ENCODE results near the gene DTYMK.

The DTYMK gene, protein sequence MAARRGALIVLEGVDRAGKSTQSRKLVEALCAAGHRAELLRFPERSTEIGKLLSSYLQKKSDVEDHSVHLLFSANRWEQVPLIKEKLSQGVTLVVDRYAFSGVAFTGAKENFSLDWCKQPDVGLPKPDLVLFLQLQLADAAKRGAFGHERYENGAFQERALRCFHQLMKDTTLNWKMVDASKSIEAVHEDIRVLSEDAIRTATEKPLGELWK

DNA sequence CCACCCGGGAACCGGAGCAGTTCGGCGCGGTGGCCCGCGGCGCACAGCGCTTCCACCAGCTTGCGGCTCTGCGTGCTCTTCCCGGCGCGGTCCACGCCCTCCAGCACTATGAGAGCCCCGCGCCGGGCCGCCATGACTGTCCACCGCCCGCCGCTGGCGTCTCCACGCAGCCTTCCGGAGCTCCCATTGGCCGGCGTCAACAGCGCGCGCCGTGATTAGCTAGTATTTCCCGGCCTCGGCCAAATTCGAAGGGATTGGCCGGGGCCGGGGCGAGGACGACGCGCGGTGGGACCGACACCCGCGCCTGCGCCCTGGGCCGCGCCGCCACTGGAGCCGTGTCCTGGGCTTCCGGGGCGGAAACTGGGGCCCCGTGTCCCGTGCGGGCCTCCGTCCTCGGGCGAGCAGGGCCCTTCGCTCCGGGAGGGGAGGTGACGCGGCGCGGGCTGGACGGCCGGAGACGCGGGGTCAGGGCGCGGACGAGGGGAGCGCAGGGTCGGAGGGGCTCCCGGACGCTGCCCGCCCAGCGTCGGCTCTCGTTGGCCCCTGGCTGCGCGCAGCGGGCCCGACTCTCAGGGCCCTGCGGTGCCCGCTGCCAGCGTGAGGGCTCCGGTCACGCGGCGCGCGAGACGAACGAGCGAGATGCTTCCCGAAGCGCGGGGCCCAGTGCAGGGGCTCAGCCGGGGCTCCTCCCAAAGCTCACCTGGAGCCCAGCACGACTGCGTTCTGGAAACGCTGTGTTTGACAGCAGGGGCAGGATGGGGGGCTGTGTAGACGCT lies at the start of gene DTYMK:
DTYMK (minus strand) TSS at position 166 of the 776 bp plus-strand sequence; CDS start at position 134, 32 bp downstream.
- DNase-seq, result peak; percentile 93

DNA sequence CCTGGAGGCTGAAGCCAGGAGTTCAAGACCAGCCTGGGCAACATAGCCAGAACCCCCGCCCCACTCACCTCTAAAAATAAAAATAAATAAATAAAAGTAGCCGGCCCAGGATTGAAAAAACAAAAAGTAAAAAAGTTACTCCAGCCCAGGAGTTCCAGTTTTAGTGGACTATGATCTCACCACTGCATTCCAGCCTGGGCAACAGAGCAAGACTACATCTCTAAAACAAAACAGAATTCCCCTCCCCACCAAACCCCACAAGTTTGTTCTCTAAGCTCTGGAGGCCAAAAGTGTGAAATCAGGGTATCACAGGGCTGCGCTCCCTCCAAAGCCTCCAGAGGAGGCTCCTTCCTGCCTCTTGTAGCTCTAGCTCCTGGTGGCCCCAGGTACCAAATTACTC lies 49.5 kb upstream of the DTYMK start:
- DNase-seq, result no peak

DNA sequence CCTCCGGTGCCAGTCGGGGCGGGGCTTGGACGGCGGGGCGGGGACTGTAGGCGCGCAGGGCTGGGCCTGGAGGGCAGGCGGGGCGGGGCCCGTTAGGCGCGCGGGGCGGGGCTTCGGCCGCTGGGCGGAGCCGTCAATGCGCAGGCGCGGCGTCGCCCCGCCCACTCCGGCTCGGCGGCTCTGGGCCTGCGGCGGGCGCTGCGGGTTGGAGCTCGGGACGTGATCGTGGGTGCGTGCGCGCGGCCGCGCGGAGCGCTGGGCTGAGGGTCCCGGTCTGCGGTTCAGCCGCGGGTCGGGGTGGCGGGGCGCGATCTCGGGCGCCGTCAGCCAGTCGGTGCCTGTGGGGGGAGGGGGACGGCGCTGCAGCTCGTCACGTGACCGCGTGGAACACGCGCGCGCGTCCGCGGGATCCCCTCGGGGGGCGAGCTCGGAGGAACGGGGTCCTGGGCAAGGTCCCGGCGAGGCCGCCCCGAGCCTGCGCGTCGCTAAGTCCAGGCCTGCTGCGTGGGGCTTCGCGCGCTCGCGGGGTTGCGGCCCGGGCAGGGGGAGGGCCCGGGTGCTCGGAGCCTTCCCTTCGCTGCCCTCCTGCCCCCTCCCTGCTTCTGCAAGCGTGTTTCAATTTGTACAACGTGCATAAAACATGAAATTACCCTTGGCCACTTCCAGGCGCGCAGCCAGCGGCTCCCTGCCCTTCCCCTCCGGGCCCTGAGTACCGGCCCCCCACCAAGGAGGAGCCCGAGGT lies 48.0 kb upstream of the DTYMK start, which contains the start of gene D2HGDH:
D2HGDH (plus strand) TSS at position 164 of the 742 bp plus-strand sequence. CDS start 595 bp downstream, outside the sequence.
- peak; percentile 94 for DNase-seq

DNA sequence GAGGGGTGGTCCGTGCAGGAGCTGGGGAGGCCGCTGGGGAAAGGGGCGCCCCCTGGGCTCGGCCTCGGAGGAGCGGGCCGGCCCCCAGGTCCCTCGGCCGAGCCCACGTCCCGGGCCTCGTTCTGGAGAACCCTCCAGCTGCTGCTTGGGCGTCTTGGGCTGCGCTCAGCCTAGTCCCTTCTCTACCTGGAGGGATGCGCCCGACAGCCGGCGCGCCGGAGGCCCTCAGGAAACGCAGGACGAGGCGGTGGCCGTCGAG lies 47.5 kb upstream of the DTYMK start:
- no peak for DNase-seq

DNA sequence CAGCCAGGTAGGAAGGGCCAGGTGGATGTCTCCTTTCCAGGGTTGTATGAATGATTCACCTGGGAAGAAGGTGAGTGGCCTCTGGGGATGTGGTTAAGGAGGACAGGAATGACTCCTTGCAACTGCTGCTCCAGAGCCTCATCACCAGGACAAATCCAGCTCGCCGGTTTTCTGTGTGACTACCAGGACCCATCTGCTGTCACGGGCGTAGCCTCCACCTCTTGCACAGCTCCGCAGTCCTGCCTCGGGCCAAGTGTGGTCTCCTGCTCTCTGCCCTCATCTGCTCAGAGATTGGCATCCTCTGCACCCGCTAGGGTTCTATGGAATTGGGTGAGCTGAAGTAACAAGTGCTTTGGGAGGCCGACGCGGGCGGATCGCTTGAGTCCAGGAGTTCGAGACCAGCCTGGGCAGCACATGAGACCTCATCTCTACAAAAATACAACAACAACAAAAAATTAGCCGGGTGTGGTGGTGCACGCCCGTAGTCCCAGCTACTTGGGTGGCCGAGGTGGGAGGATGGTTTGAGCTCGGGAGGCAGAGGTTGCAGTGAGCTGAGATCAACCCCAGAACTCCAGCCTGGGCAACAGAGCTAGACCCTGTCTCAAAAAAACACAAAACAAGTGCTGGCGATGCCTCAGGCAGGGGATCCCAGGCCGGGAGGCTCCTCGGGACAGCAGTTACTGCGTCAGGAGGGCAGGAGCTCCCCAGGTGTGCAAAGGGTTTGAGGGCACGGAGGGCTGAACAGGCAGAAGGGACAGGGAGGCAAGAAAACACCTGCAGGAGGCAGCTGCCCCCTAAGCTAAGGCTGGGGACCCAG lies 47.0 kb upstream of the DTYMK start:
- DNase-seq, result peak; percentile 10

DNA sequence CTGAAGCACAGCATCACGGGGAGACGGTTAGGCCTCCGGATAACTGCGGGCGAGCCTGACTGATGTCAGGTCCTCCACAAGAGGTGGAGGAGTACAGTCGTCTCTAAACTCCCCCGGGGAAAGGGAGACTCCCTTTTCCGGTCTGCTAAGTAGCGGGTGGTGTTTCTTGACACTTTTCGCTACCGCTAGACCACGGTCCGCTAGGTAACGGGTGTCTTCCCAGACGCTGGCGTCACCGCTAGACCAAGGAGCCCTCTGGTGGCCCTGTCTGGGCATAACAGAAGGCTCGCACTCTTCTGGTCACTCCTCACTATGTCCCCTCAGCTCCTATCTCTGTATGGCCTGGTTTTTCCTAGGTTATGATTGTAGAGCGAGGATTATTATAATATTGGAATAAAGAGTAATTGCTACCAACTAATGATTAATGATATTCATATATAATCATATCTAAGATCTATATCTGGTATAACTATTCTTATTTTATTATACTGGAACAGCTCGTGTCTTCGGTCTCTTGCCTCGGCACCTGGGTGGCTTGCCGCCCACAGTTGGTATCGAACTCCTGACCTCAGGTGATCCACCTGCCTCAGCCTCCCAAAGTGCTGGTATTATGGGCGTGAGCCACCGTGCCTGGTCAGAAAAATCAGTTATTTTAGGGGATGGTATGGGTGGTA lies 46.0 kb upstream of the DTYMK start:
- peak; percentile 57 for DNase-seq

DNA sequence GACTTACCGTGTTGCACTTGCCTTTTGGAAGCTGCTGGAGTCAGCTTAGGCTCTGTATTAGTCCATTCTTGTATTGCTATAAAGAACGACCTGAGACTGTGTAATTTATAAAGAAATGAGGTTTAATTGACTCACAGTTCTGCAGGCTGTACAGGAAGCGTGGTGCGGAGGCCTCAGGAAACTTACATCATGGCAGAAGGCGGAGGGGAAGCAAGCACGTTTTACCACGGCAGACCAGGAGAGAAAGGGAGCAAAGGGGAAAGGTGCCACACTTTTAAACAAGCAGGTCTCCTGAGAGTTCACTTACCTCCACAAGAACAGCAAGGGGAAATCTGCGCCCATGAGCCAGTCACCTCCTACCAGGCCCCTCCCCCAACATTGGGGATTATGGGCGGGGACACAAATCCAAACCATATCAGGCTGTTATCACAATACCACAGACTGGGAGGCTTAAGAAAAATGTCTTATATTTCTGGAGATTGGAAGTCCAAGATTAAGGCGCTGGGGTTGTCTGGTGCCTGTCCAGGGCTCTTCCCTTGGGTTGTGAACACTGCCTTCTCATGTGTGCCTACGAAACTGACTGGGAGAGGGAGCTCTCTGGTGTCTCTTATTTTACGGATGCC lies 44.2 kb upstream of the DTYMK start:
- no peak for DNase-seq

DNA sequence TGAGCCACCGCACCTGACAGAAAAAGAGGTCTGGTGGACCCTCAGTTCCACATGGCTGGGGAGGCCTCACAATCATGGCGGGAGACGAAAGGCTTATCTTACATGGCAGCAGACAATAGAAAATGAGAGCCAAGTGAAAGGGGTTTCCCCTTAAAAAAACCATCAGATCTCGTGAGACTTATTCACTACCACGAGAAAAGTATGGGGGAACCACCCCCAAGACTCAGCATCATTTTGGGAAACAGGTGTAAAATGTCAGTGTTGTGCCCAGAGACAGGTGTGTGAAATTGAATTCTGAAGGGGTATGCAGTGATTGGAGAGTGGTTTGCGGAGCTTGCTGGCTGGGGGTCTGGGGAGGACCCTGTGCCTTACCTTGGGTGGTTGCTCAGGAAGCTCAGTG lies 43.3 kb upstream of the DTYMK start:
- no peak for DNase-seq

DNA sequence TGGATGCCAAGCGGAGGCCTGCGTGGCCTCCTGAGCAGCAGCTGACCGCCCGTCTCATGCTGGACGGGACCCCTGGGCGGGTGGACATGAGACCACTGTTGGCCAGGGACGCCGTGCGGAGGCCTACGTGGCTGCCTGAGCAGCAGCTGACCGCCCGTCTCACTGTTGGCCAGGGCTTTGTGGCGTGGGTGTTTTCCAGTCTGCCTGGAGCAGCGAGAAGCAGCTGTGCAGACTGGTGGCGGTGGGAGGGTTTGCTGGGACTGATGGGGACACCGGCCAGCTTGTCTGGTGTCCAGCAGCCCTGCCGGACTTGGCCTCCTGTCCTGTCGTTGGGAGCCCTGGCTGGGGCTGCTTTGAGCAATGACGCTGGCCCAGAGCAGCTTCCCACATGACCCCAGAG lies 42.0 kb upstream of the DTYMK start:
- DNase-seq, result no peak

DNA sequence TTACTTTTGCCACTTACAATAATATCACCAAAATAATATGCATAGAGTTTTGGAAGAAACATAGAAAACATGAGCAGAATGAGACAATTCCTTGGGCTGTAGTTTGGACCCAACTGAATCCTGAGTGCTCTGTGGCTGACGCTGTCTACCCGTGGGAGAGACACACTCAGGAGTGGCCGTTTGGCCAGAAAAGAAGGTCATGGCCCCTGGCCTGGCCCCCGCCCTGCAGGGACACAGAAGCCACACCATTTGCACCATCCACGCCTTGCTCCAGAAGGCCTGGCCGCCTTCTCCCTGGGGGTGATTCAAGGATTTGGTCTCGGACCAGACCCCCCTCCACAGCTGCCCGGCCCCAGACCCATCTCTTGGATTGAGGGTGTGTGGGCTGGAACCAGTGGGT lies 41.4 kb upstream of the DTYMK start:
- DNase-seq, result no peak

DNA sequence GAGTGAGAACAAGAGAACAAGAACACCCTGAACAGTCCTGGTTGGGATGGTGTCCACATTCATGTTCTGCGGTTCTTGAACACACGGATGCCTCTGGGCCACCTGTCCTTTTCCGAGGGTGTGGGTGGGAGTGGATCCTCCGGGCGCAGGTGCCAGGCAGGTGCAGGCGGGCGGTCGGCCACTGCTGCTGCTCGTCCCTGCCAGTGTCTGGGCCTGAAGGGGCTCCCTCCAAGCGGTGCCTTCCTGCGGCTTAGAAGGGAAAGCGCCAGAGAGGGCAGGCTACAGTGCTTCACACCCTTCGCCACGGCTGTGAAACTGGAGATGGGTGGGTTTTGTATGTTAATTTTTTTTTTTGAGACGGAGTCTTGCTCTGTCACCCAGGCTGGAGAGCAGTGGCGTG lies 39.8 kb upstream of the DTYMK start:
- no peak for DNase-seq

DNA sequence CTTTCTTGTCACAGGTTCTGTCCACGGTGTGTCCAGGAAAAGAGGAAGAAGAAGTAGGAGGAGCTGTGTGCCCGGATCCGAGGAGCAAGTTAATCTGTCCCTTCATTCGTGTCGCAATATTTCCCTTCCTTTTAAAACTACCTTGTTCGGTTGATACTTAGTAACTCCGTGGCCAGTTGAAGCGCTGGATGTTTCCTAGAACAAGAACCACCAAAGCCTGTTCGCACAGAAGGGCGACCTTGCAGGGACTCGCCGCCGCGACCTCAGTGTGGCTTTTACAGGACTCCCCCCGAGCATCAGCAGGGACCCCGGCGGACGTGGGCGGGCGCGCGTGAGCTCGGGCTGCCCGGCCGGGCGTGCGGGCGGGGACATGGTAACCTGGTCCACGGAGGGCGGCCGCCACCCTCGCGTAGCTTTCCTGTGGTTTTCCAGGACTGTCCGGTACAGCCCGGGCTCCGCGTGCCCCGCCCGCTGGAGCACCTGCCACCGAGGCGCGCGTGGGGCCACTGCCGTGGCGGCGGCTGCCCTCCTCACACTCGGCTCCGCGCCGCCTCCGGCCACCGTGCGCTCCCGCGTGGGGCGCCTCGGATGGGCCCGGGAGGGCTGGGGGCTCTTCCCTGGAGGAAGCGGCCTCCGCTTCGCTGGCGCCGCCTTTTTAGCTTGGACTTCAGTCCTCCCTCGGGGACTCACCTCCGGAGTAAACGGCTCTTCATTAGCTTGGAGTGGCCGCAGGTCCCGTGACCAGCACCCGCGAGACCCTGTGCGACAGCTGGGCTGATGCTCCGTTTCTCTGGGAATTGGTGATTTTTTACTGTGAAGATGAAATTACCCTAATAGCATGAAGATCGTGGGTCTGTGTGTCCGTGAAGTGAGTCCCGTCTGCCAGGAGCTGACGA lies 38.6 kb upstream of the DTYMK start:
- no peak for DNase-seq

DNA sequence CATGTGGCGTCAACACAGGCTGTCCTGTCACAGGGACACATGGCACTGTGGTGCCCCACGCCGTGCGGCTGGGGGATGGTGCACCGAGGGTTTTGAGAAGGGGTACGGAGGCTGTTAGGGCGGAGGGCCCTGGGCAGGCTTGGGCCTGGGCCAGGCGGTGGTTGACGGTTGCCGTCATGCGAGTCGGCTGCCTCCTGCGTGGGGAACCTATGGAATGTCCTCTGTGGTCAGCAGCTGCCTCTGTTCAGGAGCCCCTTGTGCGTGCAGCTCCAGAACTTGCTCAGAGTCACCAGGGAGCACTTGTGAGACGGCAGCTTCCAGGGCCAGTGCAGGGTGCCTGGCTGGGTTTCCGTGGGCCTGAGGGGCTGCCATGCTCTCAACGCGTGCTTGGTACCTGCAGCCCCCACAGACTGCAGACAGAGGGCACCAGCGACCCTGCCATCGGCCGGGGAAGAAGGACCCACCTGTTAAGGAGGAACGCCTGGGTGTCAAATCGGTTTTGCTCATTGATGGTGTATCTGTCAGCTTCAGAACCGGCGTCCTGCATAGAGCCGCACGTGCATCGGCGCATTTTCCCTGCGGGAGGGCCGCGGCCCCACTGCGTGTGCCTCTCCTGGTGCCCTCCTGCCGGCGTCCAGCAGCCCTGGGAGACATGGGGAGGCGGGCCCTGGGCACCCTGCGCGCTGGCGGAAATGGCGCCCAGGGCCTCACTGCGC lies 37.8 kb upstream of the DTYMK start:
- peak; percentile 18 for DNase-seq

DNA sequence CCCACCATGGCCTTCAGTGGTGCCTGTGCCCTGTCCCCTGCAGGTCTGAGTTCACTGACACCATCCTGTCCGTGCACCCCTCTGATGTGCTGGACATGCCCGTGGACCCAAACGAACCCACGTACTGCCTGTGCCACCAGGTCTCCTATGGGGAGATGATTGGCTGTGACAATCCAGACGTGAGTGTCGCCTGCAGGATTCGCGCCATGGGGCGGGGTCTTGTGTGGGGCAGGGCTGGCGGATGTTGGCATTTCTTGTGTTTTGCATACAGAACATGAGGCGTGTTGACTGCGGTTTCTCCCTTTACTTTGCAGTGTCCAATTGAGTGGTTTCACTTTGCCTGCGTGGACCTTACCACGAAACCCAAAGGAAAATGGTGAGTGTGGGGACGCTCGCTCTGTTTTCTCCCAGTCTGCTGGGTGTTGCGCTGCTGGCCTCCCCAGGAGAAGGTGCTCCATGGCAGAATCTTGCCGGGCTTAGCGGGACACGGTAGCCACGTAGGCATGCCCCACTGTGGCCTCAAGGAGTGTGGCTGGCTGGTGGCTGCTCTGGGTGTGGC lies 36.4 kb upstream of the DTYMK start:
- no peak for DNase-seq

DNA sequence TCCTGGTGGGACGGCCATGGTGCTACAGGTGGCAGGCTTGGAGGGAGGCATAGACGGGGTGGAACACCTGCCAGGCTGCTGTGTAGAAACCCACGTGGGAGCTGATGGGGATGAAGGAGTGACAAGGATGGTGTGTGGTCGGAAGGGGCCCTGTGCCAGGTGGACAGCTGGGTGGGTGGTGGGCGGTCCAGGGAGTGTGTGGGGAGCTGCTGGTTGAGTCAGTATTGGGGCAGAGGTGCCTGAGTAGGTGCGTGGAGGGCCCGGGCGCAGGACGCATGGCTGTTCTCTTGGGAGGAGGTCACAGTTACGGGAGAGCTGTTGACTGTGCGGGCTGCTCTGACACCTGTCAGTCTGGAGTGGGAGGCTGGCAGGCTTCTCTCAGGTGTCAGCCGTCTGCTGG lies 35.2 kb upstream of the DTYMK start:
- DNase-seq, result no peak

DNA sequence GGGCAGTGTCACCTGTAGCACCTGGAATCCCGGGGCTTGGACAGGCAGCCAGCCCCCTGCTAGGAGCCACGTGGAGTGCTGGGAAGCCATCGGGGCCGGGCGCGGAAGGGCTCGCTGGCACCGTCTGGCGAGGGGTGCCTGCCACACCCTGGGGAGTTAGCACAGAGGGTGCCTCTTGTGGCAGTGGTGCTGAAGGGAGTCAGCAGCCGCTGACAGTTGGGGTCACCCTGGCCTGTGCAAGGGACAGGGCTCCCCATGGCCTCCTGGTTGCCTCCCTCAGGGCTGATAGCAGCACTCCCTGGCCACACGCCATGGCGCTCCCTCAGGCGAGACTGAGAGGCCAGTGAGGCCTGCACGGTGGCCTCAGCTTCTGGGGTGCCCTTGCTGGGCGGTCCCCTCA lies 33.9 kb upstream of the DTYMK start:
- no peak for DNase-seq

DNA sequence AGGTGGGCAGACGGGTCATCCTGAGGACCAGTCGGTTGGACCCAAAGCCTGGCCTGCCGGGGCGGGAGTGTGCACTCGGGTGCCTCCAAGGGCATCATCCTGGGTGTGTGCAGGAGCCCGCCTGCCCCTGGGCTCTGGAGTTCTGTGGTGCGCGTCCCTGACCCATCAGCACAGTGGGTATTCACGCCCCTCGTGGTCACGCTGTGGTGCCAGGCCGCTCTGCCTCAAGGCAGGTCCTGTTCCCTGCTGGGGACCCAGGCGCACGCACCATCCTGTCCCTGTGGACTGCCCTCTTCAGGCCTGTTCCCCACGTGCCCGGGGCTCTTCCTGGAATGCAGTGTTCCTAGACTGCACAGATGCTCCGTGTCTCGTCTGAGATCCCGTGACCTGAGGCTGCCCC lies 33.5 kb upstream of the DTYMK start:
- no peak for DNase-seq

DNA sequence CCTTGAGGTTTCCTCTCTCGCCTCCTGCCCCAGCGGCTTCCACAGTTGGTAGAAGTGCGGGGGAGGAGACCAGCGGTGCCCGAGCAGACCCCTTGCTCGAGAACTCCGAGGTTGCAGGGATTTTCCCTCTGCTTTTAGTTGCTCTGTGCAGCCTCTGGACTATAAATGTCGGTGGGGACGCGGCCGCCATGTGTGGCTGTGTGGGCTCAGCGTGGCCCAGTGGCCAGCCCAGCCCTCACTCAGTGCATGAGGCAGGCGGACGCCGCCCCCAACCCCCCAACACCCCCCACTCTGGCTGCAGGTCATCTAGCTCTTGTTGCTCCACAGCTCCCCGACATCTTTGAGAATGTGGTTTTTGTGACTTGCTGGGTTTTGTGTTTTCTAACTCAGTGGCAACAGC lies 32.5 kb upstream of the DTYMK start:
- DNase-seq, result no peak

DNA sequence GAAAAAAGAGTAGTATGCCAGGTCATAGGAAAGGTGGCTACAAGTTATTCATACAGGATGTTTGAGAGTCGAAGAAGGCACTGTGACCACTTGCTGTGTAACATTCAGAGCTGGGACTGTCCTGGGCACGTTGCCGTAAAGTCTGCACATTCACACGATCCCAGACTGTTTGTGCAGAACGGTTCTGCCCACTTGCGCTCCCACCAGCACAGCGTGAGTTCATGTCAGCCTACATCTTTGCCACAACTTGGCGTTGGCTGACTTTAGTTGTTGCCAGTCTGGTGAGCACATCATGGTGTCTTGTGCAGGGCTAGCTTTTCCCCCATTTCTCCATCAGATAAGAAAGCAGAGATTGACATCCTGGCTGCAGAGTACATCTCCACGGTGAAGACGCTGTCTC lies 22.3 kb upstream of the DTYMK start:
- no peak for DNase-seq

DNA sequence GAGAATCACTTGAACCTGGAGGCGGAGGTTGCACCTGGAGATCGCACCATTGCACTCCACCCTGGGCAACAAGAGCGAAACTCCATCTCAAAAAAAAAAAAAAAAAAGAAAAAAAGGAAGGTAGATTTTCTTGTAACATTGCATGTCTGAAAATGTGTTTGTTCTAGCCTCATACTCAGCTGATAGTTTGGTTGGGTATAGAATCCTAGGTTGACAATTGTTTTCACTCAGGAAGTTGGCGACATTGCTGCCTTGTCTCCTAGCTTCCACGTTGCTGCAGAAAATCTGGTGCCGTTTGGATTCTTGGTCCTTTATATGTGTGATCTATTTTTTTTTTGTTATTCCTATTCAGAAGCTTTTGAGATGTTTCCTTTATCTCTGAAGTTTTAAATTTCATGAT lies 19.9 kb upstream of the DTYMK start:
- DNase-seq, result no peak
